Measurements from ENCODE around the gene MT1M.
"Not testable (repeated sequence)": the region's sequence is repeated elsewhere in the genome, so short reads cannot be mapped to it uniquely, and the experiment has no call there.

MT1M gene

GRCh38 chr16:56657555-56658326 lies 25.3 kb downstream of the MT1M start, which contains the start of gene MT1F:
MT1F (plus strand) TSS chr16:56657959; CDS start chr16:56658059, 100 bp downstream.
- DNase-seq = peak; percentile 85

- no peak for DNase-seq
Measured at GRCh38 chr16:56658327-56658875, 25.9 kb downstream of the MT1M start.

GRCh38 chr16:56662357-56663354 lies 30.2 kb downstream of the MT1M start:
- no peak for DNase-seq

GRCh38 chr16:56664506-56664905 lies 32.0 kb downstream of the MT1M start:
- no peak for DNase-seq

GRCh38 chr16:56665286-56666261 lies 33.1 kb downstream of the MT1M start:
- DNase-seq = not testable (repeated sequence)

- DNase-seq = no peak
Measured at GRCh38 chr16:56667581-56668571, 35.4 kb downstream of the MT1M start, which contains the start of gene MT1G. MT1G (minus strand) TSS chr16:56668065; CDS start chr16:56667993, 72 bp downstream.

GRCh38 chr16:56669005-56669839 lies 36.8 kb downstream of the MT1M start, which contains the start of gene MT1H:
MT1H (plus strand) TSS chr16:56669814; CDS start chr16:56669885, 71 bp downstream.
- DNase-seq = no peak

GRCh38 chr16:56669840-56670619 lies 37.6 kb downstream of the MT1M start:
- DNase-seq = no peak

GRCh38 chr16:56670620-56670934 lies 38.1 kb downstream of the MT1M start:
- DNase-seq = no peak

- not testable (repeated sequence) for DNase-seq
Measured at GRCh38 chr16:56671691-56672090, 39.2 kb downstream of the MT1M start.

GRCh38 chr16:56672171-56672570 lies 39.7 kb downstream of the MT1M start:
- not testable (repeated sequence) for DNase-seq

- DNase-seq = no peak
Measured at GRCh38 chr16:56672761-56673536, 40.5 kb downstream of the MT1M start.

- DNase-seq = no peak
Measured at GRCh38 chr16:56673921-56674320, 41.5 kb downstream of the MT1M start.

GRCh38 chr16:56674570-56674969 lies 42.1 kb downstream of the MT1M start:
- not testable (repeated sequence) for DNase-seq

GRCh38 chr16:56675685-56676210 lies 43.3 kb downstream of the MT1M start:
- DNase-seq = no peak

- no peak for DNase-seq
Measured at GRCh38 chr16:56677474-56677873, 45.0 kb downstream of the MT1M start.

GRCh38 chr16:56679078-56679730 lies 46.7 kb downstream of the MT1M start:
- DNase-seq = no peak
